Measurements from ENCODE around the gene GNA12. TPM values are rescaled to one million over a fixed set of nuclear protein-coding genes. Genes with fewer than 3 reads are reported as not detected.
A peak's percentile ranks its signal among the peaks of the same experiment; 100 is the strongest.
"Not testable (repeated sequence)": the region's sequence is repeated elsewhere in the genome, so short reads cannot be mapped to it uniquely, and the experiment has no call there.

The GNA12 gene
- total RNA-seq, 1 experiment from 2014 or later: 6.3 TPM

- no peak for DNase-seq (ENCODE audit: low read depth)
Observed at GRCh38 chr7:2754912-2755311, 89.2 kb downstream of the GNA12 start.

- DNase-seq (ENCODE audit: low read depth): no peak
Observed at GRCh38 chr7:2754086-2754485, 90.0 kb downstream of the GNA12 start.

GRCh38 chr7:2753148-2753547, 91.0 kb downstream of the GNA12 start:
- no peak for DNase-seq (ENCODE audit: low read depth)

GRCh38 chr7:2751086-2751485, 93.0 kb downstream of the GNA12 start:
- no peak for DNase-seq (ENCODE audit: low read depth)

- DNase-seq (ENCODE audit: low read depth): no peak
Observed at GRCh38 chr7:2750004-2750407, 94.1 kb downstream of the GNA12 start.

DNA sequence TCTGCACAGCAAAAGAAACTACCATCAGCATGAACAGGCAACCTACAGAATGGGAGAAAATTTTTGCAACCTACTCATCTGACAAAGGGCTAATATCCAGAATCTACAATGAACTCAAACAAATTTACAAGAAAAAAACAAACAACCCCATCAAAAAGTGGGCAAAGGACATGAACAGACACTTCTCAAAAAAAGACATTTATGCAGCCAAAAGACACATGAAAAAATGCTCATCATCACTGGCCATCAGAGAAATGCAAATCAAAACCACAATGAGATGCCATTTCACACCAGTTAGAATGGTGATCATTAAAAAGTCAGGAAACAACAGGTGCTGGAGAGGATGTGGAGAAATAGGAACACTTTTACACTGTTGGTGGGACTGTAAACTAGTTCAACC, 95.4 kb downstream of the GNA12 start:
- not testable (repeated sequence) for DNase-seq (ENCODE audit: low read depth)

DNA sequence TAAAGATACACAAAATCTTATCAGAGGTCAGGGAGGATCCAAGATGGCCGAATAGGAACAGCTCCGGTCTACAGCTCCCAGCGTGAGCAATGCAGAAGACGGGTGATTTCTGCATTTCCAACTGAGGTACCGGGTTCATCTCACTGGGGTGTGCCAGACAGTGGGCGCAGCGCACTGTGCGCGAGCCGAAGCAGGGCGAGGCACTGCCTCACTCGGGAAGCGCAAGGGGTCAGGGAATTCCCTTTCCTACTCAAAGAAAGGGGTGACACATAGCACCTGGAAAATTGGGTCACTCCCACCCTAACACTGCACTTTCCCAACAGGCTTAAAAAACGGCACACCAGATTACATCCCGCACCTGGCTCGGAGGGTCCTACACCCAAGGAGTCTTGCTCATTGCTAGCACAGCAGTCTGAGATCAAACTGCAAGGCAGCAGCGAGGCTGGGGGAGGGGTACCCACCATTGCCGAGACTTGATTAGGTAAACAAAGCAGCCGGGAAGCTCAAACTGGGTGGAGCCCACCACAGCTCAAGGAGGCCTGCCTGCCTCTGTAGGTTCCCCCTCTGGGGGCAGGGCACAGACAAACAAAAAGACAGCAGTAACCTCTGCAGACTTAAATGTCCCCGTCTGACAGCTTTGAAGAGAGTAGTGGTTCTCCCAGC, 100.5 kb downstream of the GNA12 start:
- DNase-seq (ENCODE audit: low read depth): not testable (repeated sequence)

DNA sequence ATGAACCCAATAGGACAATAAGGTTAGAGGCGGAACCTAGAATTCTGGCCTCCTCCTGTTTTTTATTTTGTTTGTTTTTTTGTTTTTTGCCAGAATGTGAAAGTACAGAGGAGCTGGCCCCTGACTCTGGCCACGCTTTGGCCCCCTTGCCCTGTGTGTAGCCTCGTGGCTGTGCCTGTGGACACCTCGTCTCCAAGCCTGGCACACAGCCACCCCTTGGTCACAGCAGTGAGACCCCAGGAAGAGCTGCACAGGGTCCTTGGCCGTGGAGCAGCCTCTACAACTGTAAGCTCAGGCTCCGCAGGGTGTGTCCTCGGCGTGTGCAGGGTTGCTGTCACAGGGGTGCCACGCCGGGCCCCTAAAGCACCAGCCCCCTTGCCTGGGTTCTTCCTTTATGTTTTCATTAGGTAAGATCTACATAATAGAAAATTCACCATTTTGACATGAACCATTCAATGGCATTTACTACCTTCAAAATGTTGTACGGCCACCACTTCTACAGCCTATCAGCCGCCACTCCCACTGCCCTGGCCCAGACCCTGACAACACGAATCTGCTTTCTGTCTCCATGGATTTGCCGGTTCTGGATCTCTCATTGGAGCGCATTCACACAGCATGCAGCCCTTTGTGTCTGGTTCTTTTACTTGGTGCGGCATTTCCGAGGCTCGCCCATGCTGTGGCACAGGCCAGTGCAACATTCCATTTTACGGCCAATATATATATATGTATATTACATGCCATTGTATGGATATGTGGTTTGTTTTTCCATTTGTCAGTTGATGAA, 105.2 kb downstream of the GNA12 start:
- DNase-seq (ENCODE audit: low read depth): no peak

GRCh38 chr7:2737771-2738540, 106.2 kb downstream of the GNA12 start:
- DNase-seq (ENCODE audit: low read depth): no peak

GRCh38 chr7:2737005-2737743, 106.9 kb downstream of the GNA12 start:
- not testable (repeated sequence) for DNase-seq (ENCODE audit: low read depth)

DNA sequence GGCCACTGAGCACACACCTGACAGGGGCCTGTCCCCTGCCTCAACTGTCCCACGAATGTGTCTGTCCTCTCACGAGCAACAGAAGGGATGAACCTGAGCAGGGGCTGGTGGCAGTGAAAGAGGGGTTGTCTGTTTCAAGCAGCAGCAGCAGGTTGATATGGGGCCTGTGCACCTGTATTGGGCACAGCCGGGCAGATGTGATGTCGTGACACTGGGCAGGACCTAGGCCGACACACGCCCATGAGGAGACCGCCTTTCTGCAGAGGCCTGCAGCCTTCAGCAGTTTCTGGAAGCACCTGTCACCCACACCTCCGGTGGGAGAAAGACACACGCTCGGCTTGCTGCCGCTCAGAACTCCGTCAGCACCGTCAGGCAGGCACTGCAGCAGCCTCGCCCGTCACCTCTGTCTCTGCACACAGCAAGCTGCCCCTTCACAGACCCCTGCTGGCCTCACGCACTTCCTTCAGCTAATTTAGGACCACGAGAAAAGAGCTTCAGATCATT, 107.6 kb downstream of the GNA12 start:
- DNase-seq (ENCODE audit: low read depth): no peak

DNA sequence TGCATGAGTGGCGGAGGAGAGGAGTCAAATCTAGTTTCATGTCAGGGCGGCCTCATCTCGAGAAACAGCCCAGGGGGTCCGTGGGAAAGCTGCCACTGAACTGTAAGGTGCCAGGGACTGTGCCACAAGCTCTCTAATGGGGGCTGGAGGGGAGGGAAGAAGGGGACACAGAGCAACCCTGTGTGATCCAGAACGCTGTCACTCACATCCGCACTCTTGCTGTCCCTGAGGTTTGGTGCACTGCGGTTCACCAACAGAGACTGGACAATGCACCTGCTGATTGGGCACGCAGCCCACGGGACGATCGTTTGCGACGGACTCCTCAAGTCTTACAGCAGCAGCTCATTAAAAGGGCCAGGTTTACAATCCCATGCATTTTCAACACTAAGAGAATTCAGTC, 108.4 kb downstream of the GNA12 start:
- DNase-seq (ENCODE audit: low read depth): no peak

DNA sequence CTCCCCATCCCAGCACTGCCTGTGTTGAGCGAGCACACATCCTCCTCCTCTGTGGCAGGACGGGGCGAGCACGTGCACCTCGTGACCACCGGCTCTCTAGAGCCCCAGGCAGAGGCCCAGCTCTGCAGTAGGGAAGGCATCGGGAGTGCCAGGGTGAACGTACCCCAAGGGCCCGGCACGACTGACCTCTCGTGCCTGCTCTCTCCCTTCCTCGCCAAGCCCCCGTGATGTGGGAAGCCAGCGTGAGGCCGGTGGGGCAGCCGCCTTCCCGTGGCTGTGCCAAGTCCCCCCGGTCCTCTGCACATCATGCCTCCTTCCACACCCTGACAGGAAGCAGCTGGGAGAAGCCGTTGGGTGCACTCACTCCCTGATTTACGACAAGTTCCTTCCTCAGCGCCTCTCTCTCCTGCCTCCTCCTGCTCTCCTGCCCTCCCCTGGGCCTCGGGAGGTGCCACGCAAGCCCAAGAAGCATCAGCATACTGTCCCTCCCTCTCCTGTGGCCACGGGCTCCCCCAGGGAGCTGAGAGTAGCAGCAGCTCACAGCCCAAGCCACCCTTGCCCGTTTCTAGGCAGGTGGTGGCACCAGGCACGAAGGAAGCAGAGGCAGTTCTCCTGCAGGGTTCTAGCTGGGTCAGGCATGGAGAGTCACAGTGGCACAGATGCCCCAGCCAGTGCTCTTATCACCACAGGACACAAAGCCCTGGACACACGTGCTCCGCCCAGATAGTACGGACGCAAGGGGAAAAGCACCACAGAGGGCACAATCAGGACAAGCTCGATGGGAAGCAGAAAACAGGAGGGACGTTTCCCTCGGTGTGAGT, 109.1 kb downstream of the GNA12 start:
- DNase-seq (ENCODE audit: low read depth): no peak

DNA sequence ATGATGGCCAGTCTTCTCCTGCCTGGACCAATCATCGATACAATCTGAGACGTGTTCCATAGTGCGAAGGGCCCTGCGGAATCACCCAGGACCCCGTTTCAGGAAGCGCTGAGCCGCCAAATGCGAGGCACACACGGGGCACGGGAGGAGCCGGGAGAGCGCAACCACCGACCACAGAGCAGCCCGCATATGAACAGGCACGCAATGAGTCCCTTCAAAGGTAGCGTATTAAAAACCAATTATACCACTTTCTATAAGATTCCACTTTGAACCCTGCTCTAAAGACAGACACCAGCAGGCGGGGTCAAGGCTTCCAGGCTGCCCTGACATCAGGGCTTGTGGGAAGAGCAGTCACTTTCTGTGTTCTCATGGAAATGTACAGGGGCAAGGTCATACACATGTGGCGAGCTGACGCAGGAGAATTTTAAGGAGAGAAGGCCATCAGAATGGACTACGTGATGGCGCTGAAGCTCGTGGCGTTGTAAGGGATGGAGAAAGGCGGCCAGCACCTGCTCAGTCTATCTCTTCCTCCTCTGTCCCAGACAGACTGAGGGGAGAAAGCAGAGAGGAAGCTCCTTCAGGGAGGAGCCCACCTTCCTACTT, 109.9 kb downstream of the GNA12 start:
- no peak for DNase-seq (ENCODE audit: low read depth)

DNA sequence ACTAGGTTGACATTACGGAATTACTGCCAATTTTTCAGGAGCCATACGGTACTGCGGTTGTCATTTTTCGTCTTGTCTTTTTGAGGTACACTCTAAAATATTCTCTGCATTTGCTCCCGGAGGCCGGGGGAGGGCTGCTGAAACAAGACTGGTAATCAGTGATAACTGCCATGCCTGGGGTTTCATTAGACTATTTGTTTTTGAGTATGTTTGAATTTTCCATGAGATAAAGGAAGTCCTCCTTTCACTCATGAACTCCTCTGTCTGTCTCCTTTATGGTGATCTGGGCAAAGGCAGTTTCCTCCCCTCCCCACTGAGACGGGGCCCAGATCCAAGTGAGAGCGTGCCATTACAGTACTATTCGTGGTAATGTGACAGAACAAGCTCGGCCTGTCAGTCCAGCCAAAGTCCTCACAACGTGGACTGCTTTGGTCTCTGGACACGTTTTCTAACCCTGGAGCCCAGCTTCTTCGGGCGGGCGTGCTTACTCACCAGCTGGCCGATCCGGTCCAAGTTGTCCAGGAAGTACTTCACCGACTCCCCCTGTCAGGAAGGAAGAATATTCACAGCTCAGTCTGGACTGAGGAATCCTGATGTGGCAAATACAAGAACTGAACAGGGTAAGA, 111.0 kb downstream of the GNA12 start:
- DNase-seq (ENCODE audit: low read depth): peak; percentile 25

DNA sequence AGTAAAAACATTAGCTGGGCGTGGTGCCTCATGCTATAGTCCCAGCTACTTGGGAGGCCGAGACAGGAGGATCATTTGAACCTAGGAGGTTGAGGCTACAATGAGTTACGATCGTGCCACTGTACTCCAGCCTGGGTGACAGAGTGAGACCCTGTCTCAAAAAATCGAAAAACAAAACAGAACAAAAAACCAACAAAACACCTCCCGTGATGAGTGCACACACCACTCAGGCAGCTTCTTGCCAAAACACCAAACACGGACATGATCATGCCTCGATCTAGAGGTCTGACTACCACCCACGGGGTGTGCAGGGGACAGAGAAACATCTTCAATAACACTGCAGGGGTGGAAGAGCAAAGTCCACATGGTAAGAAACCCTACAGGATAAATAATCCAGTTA, 111.7 kb downstream of the GNA12 start:
- no peak for DNase-seq (ENCODE audit: low read depth)

DNA sequence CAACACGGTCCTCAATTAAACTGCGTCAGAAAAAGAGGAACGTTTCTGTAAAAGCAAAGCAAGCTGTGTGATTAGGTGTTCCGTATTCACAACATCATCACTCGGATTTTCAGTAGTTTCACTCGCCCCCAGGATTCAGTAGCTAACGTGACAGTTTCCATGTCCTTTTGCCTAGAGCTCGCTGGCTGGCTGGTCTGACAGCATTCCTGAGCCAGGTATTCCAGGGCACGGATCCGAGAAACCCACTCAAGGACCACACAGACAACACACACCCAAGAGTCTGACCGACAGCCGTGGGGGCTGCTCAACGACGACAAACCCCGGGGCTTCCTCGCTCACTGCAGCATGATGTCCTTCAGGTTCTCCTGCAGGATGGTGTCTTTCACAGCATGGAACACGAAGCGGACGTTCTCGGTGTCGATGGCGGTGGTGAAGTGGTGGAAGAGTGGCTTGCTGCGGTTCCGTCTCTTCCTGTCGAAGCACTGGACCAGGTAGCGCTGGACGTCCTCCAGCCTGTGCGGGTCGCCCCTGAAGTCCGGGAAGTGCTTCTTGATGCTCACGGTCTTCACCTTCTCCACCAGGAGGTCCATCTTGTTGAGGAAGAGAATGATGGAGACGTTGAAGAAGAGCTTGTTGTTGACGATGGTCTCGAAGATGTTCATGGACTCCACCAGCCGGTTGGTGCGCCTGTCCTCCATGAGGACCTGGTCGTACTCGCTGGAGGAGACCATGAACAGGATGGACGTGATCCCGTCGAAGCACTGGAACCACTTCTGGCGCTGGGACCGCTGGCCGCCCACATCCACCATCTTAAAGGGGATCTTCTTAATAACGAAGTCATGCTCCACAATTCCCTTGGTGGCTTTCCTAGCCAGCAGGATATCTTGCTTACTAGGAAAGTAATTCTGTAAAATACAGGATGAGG, 113.0 kb downstream of the GNA12 start:
- DNase-seq (ENCODE audit: low read depth): no peak

DNA sequence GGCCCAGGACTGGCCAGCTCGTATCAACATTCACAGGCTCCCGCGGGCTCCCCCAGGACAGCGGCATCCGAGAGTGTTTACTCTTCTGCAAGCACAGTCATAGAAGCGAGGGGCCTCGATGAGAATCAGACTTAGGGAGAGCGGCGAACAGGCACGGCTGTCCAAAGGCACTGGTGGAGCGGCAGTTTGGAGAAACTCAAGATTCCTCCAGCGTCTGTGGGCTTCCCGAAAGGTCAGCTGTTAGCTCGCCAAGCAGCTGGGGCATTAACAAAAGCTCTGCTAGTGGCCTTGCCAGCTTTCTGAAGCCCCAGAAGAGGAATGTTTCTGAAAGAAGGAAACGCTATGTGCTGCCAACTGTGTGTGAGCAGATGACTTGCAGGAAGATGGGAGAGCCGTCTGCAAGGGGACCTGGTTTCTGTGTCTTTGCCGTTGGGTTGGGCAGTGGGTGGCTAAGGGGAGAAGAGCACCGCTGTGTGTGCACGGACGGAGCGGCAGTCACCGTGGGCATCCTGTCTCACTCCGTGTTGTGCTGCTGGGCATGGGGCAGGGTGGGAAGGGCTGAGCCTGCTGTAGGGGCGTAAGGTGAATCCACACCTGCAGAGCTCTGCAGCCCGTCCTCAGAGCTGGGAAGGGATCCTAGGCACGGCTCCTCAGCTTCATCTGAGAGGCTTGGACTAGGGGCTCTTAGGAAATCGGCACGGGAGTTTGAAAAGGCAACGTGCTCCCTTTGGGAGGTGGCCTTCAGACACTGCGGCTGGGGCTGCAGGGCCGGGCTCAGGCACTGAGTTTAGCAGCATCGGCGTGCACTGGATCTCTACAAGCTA, 114.0 kb downstream of the GNA12 start:
- no peak for DNase-seq (ENCODE audit: low read depth)

Measured in Daoy (cell line).